Activated naive CD4-positive, alpha-beta T cell treated with anti-CD3 and anti-CD28 coated beads for 36 hours (primary cell): ENCODE measurements around the gene OR13A1. TPM values are rescaled to one million over a fixed set of nuclear protein-coding genes. Genes with fewer than 3 reads are reported as not detected.
"Not testable (repeated sequence)": the region's sequence is repeated elsewhere in the genome, so short reads cannot be mapped to it uniquely, and the experiment has no call there.

Experiments used
- CTCF ChIA-PET: fragments of 350-600 bp; sonication (Branson Sonifier 250); formaldehyde crosslinking; loops from one replicate; lab custom pipeline; 2021; ENCODE audit warnings: antibody characterized with exemption; lab: Charles Lee
- DNase-seq: peaks from one replicate; pipeline ENCODE4 v3.0.0-alpha.2; 2020
- H3K27ac Mint-ChIP-seq: one replicate; pipeline ENCODE4 v1.8.0; 2021; ENCODE audit warnings: mild to moderate bottlenecking, mixed read lengths
- H3K27me3 Mint-ChIP-seq: one replicate; pipeline ENCODE4 v1.8.0; 2021; ENCODE audit warnings: low read depth, mixed read lengths
- H3K36me3 Mint-ChIP-seq: one replicate; pipeline ENCODE4 v1.8.0; 2021; ENCODE audit warnings: low read depth, mixed read lengths
- H3K4me1 Mint-ChIP-seq: one replicate; pipeline ENCODE4 v1.8.0; 2021; ENCODE audit warnings: low read depth, mixed read lengths
- H3K4me3 Mint-ChIP-seq: one replicate; pipeline ENCODE4 v1.8.0; 2021; ENCODE audit warnings: mild to moderate bottlenecking, moderate library complexity, mixed read lengths
- H3K9me3 Mint-ChIP-seq: one replicate; pipeline ENCODE4 v1.8.0; 2021; ENCODE audit warnings: mixed read lengths
- intact Hi-C: fragments of 100-400 bp; cut with micrococcal nuclease; formaldehyde crosslinking; loops from one replicate; pipeline ENCODE4 v1.15.1; 2023
- total RNA-seq, 2 experiments: library from RNA; stranded (reverse); gene quantifications; one replicate each; pipeline ENCODE4 v1.2.3, GENCODE V29; 2021

Gene OR13A1, protein sequence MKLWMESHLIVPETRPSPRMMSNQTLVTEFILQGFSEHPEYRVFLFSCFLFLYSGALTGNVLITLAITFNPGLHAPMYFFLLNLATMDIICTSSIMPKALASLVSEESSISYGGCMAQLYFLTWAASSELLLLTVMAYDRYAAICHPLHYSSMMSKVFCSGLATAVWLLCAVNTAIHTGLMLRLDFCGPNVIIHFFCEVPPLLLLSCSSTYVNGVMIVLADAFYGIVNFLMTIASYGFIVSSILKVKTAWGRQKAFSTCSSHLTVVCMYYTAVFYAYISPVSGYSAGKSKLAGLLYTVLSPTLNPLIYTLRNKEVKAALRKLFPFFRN
- total RNA-seq = not detected

DNA sequence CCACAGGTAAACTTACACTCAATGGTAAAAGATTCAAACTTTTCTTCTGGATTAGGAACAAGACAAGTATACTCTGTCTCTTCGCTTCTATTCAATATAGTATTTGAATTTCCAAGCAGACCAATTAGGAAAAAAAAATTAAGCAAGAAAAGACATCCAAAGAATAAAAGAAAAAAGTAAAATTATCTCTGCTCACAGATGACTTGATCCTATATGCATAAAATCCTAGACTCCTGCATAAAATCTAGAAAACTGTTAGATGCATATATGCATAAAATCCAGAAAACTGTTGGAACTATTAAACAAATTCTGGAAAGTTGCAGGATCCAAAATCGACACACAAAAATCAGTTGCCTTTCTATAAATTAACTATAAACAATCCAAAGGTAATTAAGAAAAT, at the start of gene OR13A1:
TSS of gene OR13A1 (minus strand) at position 101 of the 400 bp plus-strand sequence. CDS start 11,186 bp downstream, outside the sequence.
- H3K27me3 Mint-ChIP-seq = peaks cover 5% of the 10 kb centered on the region
- CTCF ChIA-PET = no interaction called here
- DNase-seq = no peak
- no peaks in the 10 kb centered on the region for H3K4me1 Mint-ChIP-seq
- no peaks in the 10 kb centered on the region for H3K36me3 Mint-ChIP-seq
- H3K27ac Mint-ChIP-seq = no peak within 1 kb of the TSS
- H3K4me3 Mint-ChIP-seq = no peak within 1 kb of the TSS
- peaks cover 13% of the 10 kb centered on the region for H3K9me3 Mint-ChIP-seq
- intact Hi-C loops = no loop called here

DNA sequence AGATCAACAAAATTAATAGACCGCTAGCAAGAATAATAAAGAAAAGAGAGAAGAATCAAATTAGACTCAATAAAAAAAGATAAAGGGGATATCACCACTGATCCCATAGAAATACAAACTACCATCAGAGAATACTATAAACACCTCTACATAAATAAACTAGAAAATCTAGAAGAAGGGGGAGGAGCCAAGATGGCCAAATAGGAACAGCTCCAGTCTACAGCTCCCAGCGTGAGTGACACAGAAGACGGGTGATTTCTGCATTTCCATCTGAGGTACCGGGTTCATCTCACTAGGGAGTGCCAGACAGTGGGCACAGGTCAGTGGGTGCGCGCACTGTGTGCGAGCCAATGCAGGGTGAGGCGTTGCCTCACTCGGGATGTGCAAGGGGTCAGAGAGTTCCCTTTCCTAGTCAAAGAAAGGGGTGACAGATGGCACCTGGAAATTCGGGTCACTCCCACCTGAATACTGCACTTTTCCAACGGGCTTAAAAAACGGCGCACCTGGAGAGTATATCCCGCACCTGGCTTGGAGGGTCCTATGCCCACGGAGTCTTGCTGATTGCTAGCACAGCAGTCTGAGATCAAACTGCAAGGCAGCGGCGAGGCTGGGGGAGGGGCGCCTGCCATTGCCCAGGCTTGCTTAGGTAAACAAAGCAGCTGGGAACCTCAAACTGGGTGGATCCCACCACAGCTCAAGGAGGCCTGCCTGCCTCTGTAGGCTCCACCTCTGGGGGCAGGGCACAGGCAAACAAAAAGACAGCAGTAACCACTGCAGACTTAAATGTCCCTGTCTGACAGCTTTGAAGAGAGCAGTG, 46.8 kb upstream of the OR13A1 start:
- H3K27ac Mint-ChIP-seq, H3K4me3 Mint-ChIP-seq, H3K9me3 Mint-ChIP-seq, H3K4me1 Mint-ChIP-seq, CTCF ChIA-PET, DNase-seq, intact Hi-C loops, H3K36me3 Mint-ChIP-seq: not testable (repeated sequence)
- H3K27me3 Mint-ChIP-seq = peaks cover 30% of the 10 kb centered on the region

DNA sequence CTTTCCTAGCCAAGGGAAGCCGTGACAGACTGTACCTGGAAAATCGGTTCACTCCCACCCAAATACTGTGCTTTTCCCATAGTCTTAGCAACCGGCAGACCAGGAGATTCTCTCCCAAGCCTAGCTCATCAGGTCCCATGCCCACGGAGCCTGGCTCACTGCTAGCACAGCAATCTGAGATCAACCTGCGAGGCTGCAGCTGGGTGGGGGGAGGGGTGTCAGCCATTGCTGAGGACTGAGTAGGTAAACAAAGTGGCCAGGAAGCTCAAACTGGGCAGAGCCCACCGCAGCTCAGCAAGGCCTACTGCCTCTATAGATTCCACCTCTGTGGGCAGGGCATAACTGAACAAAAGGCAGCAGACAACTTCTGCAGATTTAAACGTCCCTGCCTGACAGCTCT, 43.6 kb upstream of the OR13A1 start:
- CTCF ChIA-PET = interaction anchor here (1.9 kb wide), 1 partner anchor 124 kb away, joined by 5 read pairs; no protein-coding TSS in a partner anchor
- H3K36me3 Mint-ChIP-seq, DNase-seq, H3K4me3 Mint-ChIP-seq, H3K4me1 Mint-ChIP-seq, H3K9me3 Mint-ChIP-seq, H3K27ac Mint-ChIP-seq: not testable (repeated sequence)
- intact Hi-C loops = loop anchor here (10.0 kb wide), 1 partner anchor 56 kb away; no protein-coding TSS in a partner anchor
- H3K27me3 Mint-ChIP-seq = peaks cover 22% of the 10 kb centered on the region

DNA sequence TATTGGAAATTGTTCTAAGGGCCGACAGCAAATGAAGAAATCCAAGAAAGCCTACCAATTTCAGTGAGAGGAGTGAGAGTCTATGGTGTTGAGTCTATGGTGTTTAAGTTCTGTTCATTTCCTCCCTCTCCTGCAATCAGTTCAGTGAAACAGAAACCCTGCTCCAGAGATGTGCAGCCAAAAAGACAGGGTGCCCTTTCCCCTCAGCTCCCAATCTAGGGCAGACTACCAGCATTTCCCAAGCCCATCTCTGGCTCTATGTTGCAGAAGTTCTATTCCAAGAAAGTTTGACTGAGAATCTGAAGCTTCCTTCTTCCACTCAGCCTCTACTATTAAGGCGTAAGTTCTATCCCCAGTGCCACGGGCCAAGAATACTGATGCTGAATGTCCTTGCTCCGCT, 40.1 kb upstream of the OR13A1 start:
- H3K4me3 Mint-ChIP-seq = no peak overlapping the region
- no peak overlapping the region for H3K27ac Mint-ChIP-seq
- H3K27me3 Mint-ChIP-seq = peaks cover 12% of the 10 kb centered on the region
- no peaks in the 10 kb centered on the region for H3K9me3 Mint-ChIP-seq
- CTCF ChIA-PET = no interaction called here
- no peak for DNase-seq
- intact Hi-C loops = loop anchor here (10.0 kb wide), 1 partner anchor 59 kb away; no protein-coding TSS in a partner anchor
- H3K4me1 Mint-ChIP-seq = peaks cover 16% of the 10 kb centered on the region
- no peaks in the 10 kb centered on the region for H3K36me3 Mint-ChIP-seq

DNA sequence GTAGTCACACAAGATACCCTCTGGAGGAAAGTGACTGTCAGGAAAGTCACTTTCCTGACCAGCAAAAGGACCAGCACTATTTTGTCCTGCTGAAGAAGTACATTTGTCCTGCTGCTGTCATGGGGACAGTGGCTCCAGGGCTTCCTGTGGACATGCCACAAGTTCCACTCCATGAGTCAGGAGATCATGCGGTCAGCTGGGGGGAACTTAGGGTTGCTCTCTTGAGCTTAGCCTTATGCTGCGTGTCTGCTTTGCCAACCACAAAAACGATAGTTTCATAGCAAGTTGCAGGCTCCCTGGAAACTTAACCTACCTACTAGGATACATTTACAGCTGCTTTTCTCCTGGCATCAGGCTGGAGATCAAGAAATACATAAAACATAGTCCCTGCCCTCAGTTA, 38.9 kb upstream of the OR13A1 start:
- Mint-ChIP-seq H3K9me3 (no peaks in the 10 kb centered on the region), H3K36me3 (no peaks in the 10 kb centered on the region), H3K4me3 (no peak overlapping the region), H3K27ac (no peak overlapping the region), H3K27me3 (peaks cover 11% of the 10 kb centered on the region), H3K4me1 (peaks cover 16% of the 10 kb centered on the region)
- DNase-seq = no peak
- CTCF ChIA-PET = interaction anchor here (0.9 kb wide), 1 partner anchor 104 kb away, joined by 3 read pairs; no protein-coding TSS in a partner anchor
- intact Hi-C loops = loop anchor here (10.0 kb wide), 1 partner anchor 61 kb away; no protein-coding TSS in a partner anchor

DNA sequence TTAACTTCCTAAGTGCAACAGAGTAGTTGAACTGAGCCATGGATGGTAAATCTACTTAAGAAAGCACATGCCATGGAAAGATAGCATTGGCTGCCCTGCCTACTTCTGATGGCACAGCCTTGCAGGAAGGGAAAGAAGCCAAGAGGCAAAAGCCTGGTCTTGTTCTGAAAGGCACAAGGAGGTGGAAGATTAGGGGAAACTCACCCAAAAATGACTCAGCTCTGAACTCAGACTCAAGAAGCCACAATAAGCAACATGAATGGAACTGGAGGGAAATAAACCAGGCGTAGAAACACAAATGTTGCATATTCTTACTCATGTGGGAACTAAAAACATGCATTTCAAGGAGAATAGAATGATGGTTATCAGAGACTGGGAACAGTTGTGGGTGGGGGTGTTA, 37.8 kb upstream of the OR13A1 start:
- H3K27me3 Mint-ChIP-seq = peaks cover 11% of the 10 kb centered on the region
- no peak for DNase-seq
- H3K27ac Mint-ChIP-seq = peak overlapping the region; percentile 30
- H3K4me1 Mint-ChIP-seq = peaks cover 16% of the 10 kb centered on the region
- CTCF ChIA-PET = no interaction called here
- no peaks in the 10 kb centered on the region for H3K36me3 Mint-ChIP-seq
- no peak overlapping the region for H3K4me3 Mint-ChIP-seq
- no peaks in the 10 kb centered on the region for H3K9me3 Mint-ChIP-seq
- intact Hi-C loops = loop anchor here (10.0 kb wide), 1 partner anchor 62 kb away; no protein-coding TSS in a partner anchor

DNA sequence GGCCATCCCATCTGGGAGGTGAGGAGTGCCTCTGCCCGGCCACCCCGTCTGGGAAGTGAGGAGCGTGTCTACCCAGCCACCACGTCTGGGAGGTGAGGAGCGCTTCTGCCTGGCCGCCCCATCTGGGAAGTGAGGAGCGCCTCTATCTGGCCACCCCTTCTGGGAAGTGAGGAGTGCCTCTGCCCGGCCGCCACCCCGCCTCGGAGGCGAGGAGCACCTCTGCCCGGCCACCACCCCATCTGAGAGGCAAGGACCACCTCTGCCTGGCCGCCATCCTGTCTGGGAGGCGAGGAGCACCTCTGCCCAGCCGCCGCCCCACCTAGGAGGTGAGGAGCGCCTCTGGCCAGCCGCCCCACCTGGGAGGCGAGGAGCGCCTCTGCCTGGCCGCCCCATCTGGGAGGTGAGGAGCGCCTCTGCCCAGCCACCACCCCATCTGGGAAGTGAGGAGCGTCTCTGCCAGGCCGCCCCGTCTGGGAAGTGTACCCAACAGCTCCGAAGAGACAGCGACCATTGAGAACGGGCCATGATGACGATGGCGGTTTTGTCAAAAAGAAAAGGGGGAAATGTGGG, 32.9 kb upstream of the OR13A1 start:
- H3K4me3 Mint-ChIP-seq, DNase-seq, H3K36me3 Mint-ChIP-seq, H3K27me3 Mint-ChIP-seq, intact Hi-C loops, H3K9me3 Mint-ChIP-seq, CTCF ChIA-PET, H3K27ac Mint-ChIP-seq: not testable (repeated sequence)
- H3K4me1 Mint-ChIP-seq = peaks cover 14% of the 10 kb centered on the region

DNA sequence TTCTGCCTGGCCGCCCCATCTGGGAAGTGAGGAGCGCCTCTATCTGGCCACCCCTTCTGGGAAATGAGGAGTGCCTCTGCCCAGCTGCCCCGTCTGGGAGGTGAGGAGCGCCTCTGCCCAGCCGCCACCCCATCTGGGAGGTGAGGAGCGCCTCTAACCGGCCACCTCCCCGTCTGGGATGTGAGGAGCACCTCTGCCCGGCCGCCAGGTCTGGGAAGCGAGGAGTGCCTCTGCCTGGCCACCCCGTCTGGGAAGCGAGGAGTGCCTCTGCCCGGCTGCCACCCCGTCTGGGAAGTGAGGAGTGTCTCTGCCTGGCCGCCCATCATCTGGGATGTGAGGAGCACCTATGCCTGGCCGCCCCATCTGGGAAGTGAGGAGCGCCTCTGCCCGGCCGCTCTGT, 32.1 kb upstream of the OR13A1 start:
- H3K4me3 Mint-ChIP-seq, H3K9me3 Mint-ChIP-seq, H3K27me3 Mint-ChIP-seq, intact Hi-C loops, CTCF ChIA-PET, H3K27ac Mint-ChIP-seq, H3K4me1 Mint-ChIP-seq, H3K36me3 Mint-ChIP-seq, DNase-seq: not testable (repeated sequence)

DNA sequence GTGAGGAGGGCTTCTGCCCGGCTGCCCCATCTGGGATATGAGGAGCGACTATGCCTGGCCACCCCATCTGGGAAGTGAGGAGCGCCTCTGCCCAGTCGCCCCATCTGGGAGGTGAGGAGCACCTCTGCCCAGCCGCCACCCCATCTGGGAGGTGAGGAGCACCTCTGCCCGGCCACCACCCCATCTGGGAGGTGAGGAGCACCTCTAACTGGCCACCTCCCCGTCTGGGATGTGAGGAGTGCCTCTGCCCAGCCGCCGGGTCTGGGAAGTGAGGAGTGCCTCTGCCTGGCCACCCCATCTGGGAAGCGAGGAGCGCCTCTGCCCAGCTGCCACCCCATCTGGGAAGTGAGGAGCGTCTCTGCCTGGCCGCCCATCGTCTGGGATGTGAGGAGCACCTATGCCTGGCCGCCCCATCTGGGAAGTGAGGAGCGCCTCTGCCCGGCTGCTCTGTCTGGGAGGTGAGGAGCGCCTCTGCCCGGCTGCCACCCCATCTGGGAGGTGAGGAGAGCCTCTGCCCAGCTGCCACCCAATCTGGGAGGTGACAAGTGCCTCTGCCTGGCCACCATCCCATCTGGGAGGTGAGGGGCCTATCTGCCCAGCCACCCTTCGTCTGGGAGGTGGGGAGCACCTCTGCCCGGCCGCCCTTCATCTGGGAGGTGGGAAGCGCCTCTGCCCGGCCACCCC, 31.4 kb upstream of the OR13A1 start:
- DNase-seq, H3K27ac Mint-ChIP-seq, H3K9me3 Mint-ChIP-seq, H3K36me3 Mint-ChIP-seq, H3K4me1 Mint-ChIP-seq, intact Hi-C loops, H3K27me3 Mint-ChIP-seq, CTCF ChIA-PET, H3K4me3 Mint-ChIP-seq: not testable (repeated sequence)

DNA sequence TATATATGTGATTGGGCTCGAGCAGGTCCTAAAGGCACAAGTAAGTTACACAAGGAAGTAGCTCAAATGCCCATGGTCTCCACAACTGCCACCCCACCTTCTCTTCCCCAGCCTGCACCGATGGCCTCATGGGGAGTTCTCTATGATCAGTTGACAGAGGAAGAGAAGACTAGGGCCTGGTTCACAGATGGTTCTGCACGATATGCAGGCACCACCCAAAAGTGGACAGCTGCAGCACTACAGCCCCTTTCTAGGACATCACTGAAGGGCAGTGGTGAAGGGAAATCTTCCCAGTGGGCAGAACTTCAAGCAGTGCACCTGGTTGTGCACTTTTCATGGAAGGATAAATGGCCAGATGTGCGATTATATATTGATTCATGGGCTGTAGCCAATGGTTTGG, 25.0 kb upstream of the OR13A1 start:
- H3K4me3 Mint-ChIP-seq, intact Hi-C loops, H3K36me3 Mint-ChIP-seq, H3K4me1 Mint-ChIP-seq, H3K27me3 Mint-ChIP-seq, DNase-seq, H3K9me3 Mint-ChIP-seq, H3K27ac Mint-ChIP-seq, CTCF ChIA-PET: not testable (repeated sequence)

DNA sequence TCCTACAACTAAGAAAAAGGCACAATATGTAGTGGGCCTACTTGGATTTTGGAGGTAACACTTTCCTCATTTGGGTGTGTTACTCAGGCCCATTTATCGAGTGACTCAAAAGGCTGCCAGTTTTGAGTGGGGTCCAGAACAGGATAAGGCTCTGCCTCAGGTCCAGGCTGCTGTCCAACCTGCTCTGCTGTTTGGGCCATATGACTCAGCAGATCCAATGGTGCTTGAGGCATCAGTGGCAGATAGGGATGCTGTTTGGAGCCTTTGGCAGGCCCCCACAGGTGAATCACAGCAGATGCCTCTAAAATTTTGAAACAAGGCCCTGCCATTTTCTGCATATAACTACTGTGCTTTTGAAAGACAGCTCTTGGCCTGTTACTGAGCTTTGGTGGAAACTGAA, 24.5 kb upstream of the OR13A1 start:
- H3K27ac Mint-ChIP-seq = no peak overlapping the region
- no peaks in the 10 kb centered on the region for H3K9me3 Mint-ChIP-seq
- CTCF ChIA-PET = no interaction called here
- no peak for DNase-seq
- H3K4me1 Mint-ChIP-seq = no peaks in the 10 kb centered on the region
- intact Hi-C loops = no loop called here
- no peak overlapping the region for H3K4me3 Mint-ChIP-seq
- H3K27me3 Mint-ChIP-seq = peaks cover 4% of the 10 kb centered on the region
- no peaks in the 10 kb centered on the region for H3K36me3 Mint-ChIP-seq

DNA sequence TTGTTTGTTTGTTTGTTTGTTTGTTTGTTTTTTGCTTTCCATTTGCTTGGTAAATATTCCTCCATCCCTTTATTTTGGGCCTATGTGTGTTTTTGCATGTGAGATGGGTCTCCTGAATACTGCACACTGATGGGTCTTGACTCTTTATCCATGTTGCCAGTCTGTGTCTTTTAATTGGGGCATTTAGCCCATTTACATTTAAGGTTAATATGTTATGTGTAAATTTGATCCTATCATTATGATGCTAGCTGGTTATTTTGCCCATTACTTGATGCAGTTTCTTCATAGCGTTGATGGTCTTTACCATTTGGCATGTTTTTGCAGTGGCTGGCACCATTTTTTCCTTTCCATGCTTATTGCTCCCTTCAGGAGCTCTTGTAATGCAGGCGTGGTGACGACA, 16.4 kb upstream of the OR13A1 start:
- Mint-ChIP-seq H3K9me3 (peaks cover 17% of the 10 kb centered on the region), H3K27me3 (peaks cover 21% of the 10 kb centered on the region)
- H3K27ac Mint-ChIP-seq, intact Hi-C loops, H3K4me3 Mint-ChIP-seq, H3K4me1 Mint-ChIP-seq, H3K36me3 Mint-ChIP-seq, CTCF ChIA-PET, DNase-seq: not testable (repeated sequence)
